ENCODE measurements around the gene PITHD1.
"Not testable (repeated sequence)": the region's sequence is repeated elsewhere in the genome, so short reads cannot be mapped to it uniquely, and the experiment has no call there.

PITHD1 gene

GRCh38 chr1:23793861-23794731 lies 15.9 kb downstream of the PITHD1 start:
- Histone ChIP-seq H3K27ac (peak overlapping the region in 4 of 11 experiments; percentile 21 to 32 (median 24); a peak in 1 of 22 replicates), H3K9ac (peak overlapping the region in 9 of 11 experiments; percentile 68 to 91 (median 86); a peak in 11 of 22 replicates), H4K20me1 (peaks cover 0 to 58% (median 15%) of the 10 kb centered on the region in 11 experiments; a peak in 16 of 22 replicates), H3K27me3 (no peaks in the 10 kb centered on the region), H3K4me2 (peak overlapping the region in 9 of 11 experiments; percentile 81 to 99 (median 92); a peak in 11 of 22 replicates), H3K36me3 (peaks cover 47 to 63% (median 57%) of the 10 kb centered on the region in 11 experiments), H3K4me1 (peaks cover 27 to 48% (median 37%) of the 10 kb centered on the region in 10 experiments), H3K9me3 (replicated peaks in 1 of 11) (no peaks in the 10 kb centered on the region), H3K4me3 (no peak overlapping the region)
- no peak for TF ChIP-seq Cebpa-rat (IDR thresholded peaks at IDR 0.05)

DNA sequence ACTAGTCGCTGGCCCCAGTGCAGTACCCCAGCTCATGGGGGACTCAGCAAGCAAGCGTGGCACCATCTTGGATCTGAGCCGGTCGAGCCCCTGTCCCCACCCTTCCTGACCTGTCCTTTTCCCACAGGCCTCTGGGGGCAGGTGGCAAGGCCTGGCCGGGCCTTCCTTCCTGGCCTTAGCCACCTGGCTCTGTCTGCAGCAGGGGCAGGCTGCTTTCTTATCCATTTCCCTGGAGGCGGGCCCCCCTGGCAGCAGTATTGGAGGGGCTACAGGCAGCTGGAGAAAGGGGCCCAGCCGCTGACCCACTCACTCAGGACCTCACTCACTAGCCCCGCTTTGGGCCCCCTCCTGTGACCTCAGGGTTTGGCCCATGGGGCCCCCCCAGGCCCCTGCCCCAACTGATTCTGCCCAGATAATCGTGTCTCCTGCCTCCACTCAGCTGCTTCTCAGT lies 16.5 kb downstream of the PITHD1 start:
- peaks cover 47 to 67% (median 58%) of the 10 kb centered on the region in 11 experiments for H3K36me3 ChIP-seq
- not testable (repeated sequence) for H3K27ac ChIP-seq; H3K4me3 ChIP-seq; H3K9me3 ChIP-seq (replicated peaks in 1 of 11); H3K4me2 ChIP-seq; H3K27me3 ChIP-seq
- peaks cover 0 to 58% (median 17%) of the 10 kb centered on the region in 11 experiments; a peak in 16 of 22 replicates for H4K20me1 ChIP-seq
- peaks cover 33 to 48% (median 41%) of the 10 kb centered on the region in 10 experiments for H3K4me1 ChIP-seq
- H3K9ac ChIP-seq, result peak overlapping the region in 1 of 11 experiments; percentile 34; a peak in 1 of 22 replicates

GRCh38 chr1:23795676-23796465 lies 17.7 kb downstream of the PITHD1 start:
- peaks cover 47 to 67% (median 58%) of the 10 kb centered on the region in 11 experiments for H3K36me3 ChIP-seq
- no peaks in the 10 kb centered on the region for H3K9me3 ChIP-seq (replicated peaks in 1 of 11)
- no peak for TF ChIP-seq Cebpa-rat (IDR thresholded peaks at IDR 0.05)
- H3K4me2 ChIP-seq, result no peak overlapping the region
- peaks cover 29 to 38% (median 33%) of the 10 kb centered on the region in 10 experiments for H3K4me1 ChIP-seq
- H3K27me3 ChIP-seq, result no peaks in the 10 kb centered on the region
- no peak overlapping the region for H3K4me3 ChIP-seq
- H3K27ac ChIP-seq, result no peak overlapping the region
- H4K20me1 ChIP-seq, result peaks cover 0 to 59% (median 17%) of the 10 kb centered on the region in 11 experiments; a peak in 16 of 22 replicates
- H3K9ac ChIP-seq, result peak overlapping the region in 3 of 11 experiments; percentile 15 to 28 (median 18); a peak in 1 of 22 replicates

DNA sequence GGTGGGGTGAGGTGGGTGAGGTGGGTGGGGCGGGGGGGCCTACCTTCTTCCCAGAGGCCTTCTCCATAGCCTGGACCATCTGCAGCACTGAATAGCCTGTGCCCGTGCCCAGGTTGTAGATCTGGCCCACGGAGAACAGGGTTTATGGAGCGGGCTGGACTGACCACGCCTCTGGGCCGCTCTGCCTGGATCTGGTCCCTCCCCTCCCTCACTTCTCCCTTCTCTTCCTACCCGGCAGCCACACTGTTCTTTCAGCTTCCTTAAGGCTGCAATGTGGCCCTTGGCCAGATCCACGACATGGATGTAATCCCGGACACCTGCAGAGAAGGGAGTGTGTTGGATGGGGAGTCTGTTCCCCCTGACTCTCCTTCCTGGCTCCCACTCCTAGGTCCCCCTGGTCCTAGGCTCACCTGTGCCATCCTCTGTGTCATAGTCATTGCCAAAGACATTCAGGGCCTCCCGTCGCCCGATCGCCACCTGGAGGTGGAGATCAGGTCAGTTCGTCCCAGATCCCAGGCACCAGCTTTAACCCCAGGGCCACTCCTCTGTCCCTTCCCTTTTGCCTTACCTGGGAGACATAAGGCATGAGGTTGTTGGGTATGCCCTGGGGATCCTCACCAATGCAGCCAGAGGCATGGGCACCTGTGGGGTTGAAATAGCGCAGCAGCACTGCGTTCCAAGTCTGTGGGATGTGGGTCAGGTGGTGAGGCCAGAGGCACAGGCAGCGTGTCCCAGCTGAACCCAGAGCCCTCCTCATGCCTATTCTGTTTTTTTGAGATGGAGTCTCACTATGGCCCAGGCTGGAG lies 18.5 kb downstream of the PITHD1 start:
- peak overlapping the region in 1 of 11 experiments; percentile 22; a peak in 1 of 22 replicates for H3K9ac ChIP-seq
- peaks cover 36 to 45% (median 40%) of the 10 kb centered on the region in 10 experiments for H3K4me1 ChIP-seq
- H3K4me3 ChIP-seq, result no peak overlapping the region
- no peak overlapping the region for H3K4me2 ChIP-seq
- no peak overlapping the region for H3K27ac ChIP-seq
- H3K9me3 ChIP-seq (replicated peaks in 1 of 11), result no peaks in the 10 kb centered on the region
- no peaks in the 10 kb centered on the region for H3K27me3 ChIP-seq
- TF ChIP-seq Cebpa-rat (IDR thresholded peaks at IDR 0.05), result no peak
- H3K36me3 ChIP-seq, result peaks cover 49 to 67% (median 58%) of the 10 kb centered on the region in 11 experiments
- peaks cover 0 to 59% (median 17%) of the 10 kb centered on the region in 11 experiments; a peak in 16 of 22 replicates for H4K20me1 ChIP-seq

GRCh38 chr1:23797478-23798448 lies 19.5 kb downstream of the PITHD1 start:
- peaks cover 29 to 41% (median 35%) of the 10 kb centered on the region in 10 experiments for H3K4me1 ChIP-seq

DNA sequence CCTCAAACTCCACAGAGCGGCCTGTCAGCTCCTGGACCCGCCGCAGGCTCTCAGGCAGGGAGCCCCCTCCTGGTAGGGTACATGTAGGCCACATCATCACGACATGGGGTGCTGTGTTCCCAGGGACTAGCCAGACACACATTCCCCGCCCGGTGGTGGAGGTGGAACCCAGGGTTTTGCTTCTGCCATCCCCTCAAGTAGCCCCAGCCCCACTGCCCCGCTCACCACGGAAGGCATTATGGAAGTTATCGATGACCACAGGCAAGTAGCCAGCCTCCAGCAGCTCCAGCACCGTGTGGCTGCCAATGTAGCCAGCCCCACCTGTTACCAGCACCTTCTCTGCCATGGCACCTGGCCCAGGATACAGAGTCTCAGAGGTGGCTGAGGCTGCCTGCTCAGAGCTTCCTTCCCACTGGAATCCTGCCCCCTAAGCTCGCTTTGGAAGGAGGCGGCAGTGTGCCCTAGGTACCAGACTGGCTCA lies 20.5 kb downstream of the PITHD1 start:
- Histone ChIP-seq H3K9ac (peak overlapping the region in 9 of 11 experiments; percentile 31 to 93 (median 89); a peak in 13 of 22 replicates), H3K27me3 (no peaks in the 10 kb centered on the region), H3K27ac (peak overlapping the region in 4 of 11 experiments; percentile 80 to 85 (median 84); a peak in 4 of 22 replicates), H3K4me3 (peak overlapping the region in 5 of 10 experiments; percentile 82 to 88 (median 85); a peak in 6 of 20 replicates), H4K20me1 (peaks cover 0 to 43% (median 4%) of the 10 kb centered on the region in 11 experiments; a peak in 9 of 22 replicates), H3K36me3 (peaks cover 42 to 65% (median 50%) of the 10 kb centered on the region in 11 experiments), H3K4me2 (peak overlapping the region; percentile 90 to 100 (median 97); a peak in 21 of 22 replicates), H3K4me1 (peaks cover 20 to 33% (median 26%) of the 10 kb centered on the region in 10 experiments), H3K9me3 (replicated peaks in 1 of 11) (no peaks in the 10 kb centered on the region)
- no peak for TF ChIP-seq Cebpa-rat (IDR thresholded peaks at IDR 0.05)

More at GRCh38 chr1:23797478-23798448, 19.5 kb downstream of the PITHD1 start:
- Histone ChIP-seq H3K27ac (no peak overlapping the region), H3K27me3 (no peaks in the 10 kb centered on the region), H3K36me3 (peaks cover 51 to 65% (median 59%) of the 10 kb centered on the region in 11 experiments), H3K9ac (0 out of 22 replicates have a peak overlapping the region, but pooled peaks of 1 of the 11 experiments have one; percentile 17), H3K4me2 (no peak overlapping the region), H4K20me1 (peaks cover 0 to 52% (median 10%) of the 10 kb centered on the region in 11 experiments; a peak in 14 of 22 replicates), H3K9me3 (replicated peaks in 1 of 11) (no peaks in the 10 kb centered on the region), H3K4me3 (no peak overlapping the region)
- TF ChIP-seq Cebpa-rat (IDR thresholded peaks at IDR 0.05), result no peak

DNA sequence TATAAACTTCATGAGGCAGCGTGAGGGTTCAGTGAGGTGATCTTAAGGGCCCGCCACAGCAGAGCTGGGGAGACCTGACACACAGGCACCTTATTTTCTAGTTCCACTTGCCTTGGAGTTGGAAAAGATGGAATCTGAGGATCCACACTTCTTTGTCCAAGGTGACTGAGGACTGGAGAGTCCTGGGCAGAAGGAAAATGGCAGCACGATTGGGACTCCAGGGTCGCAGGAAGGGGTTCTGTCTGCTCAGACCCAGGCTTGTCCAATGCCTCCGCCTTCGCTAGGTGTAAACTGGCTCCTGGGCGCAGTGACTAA lies 21.0 kb downstream of the PITHD1 start:
- Histone ChIP-seq H3K27ac (peak overlapping the region in 10 of 11 experiments; percentile 71 to 85 (median 80); a peak in 17 of 22 replicates), H3K27me3 (no peaks in the 10 kb centered on the region), H3K36me3 (peaks cover 43 to 68% (median 49%) of the 10 kb centered on the region in 11 experiments), H3K9me3 (replicated peaks in 1 of 11) (no peaks in the 10 kb centered on the region), H3K4me3 (peak overlapping the region; percentile 79 to 90 (median 86)), H4K20me1 (peaks cover 0 to 42% (median 4%) of the 10 kb centered on the region in 11 experiments; a peak in 9 of 22 replicates), H3K4me2 (peak overlapping the region; percentile 90 to 100 (median 97)), H3K9ac (peak overlapping the region; percentile 84 to 93 (median 88); a peak in 21 of 22 replicates), H3K4me1 (peaks cover 20 to 35% (median 25%) of the 10 kb centered on the region in 10 experiments)
- TF ChIP-seq Cebpa-rat (IDR thresholded peaks at IDR 0.05), result no peak

Measured in BLaER1 treated with 17β-estradiol and CSF1 and Interleukin-3, amounts not matched to agents 10 nM and 100 nM (cell line).